K562 (cell line): ENCODE data around the gene GPR50. TPM values are rescaled to one million over a fixed set of nuclear protein-coding genes. Genes with fewer than 3 reads are reported as not detected.

Experiments used
- ATAC-seq: fragments of 200-7000 bp; cut with Tn5 transposase; 3 replicates; pipeline ENCODE4 v1.9.1; 2020; ENCODE audit warnings: moderate library complexity
- BruUV-seq: library from RNA; stranded (reverse); fragments of 400-500 nt; replicated peaks from 2 replicates; lab custom pipeline; 2021; lab: Mats Ljungman, UMichigan
- CTCF ChIA-PET: fragments of 300-600 bp; formaldehyde crosslinking; extraction: SDS; loops from one replicate; lab custom pipeline; 2021; ENCODE audit warnings: low intra/inter-chr PET ratio; lab: Yijun Ruan, JAX
- POLR2A ChIA-PET: fragments of 300-600, 350-650 bp; sonication (Branson Sonifier 250); formaldehyde crosslinking; extraction: SDS; loops from one replicate; lab custom pipeline; 2021; ENCODE audit warnings: antibody characterized with exemption, inconsistent platforms; lab: Yijun Ruan, JAX
- DNase-seq, 4 experiments: peaks; one replicate each; pipeline versions ENCODE4 v3.0.0 to v3.0.0-alpha.2; 2011 to 2018; ENCODE audit warnings: low spot score in 3 of 4, mixed read lengths in 3 of 4; ENCODE audit errors: extremely low read depth in 1 of 4
- FAIRE-seq: peaks from 2 replicates; lab custom pipeline; 2011; peaks lifted over from hg19 to GRCh38; lab: Jason Lieb, UNC
- H2AFZ ChIP-seq: 2 replicates; pipeline ENCODE4 v1.6.0; 2011; ENCODE audit warnings: low read depth, low read length, control low read depth, inconsistent platforms
- H3K27ac ChIP-seq: fragments of 200-600 bp; 3 replicates; pipeline ENCODE4 v1.8.0; 2011; ENCODE audit warnings: low read depth, mild to moderate bottlenecking, control low read depth, inconsistent platforms, low read length, moderate library complexity, mixed read lengths; ENCODE audit errors: extremely low read depth
- H3K27me3 ChIP-seq, 2 experiments: fragments of 300-600 bp in 1 of 2; 2 replicates in 1 of 2; 3 replicates in 1 of 2; pipeline versions ENCODE4 v1.6.0 to v1.8.0; 2011; ENCODE audit warnings: inconsistent platforms in 2 of 2, low read length in 2 of 2, mild to moderate bottlenecking in 1 of 2, mixed read lengths in 1 of 2, moderate library complexity in 1 of 2; ENCODE audit not compliant: control insufficient read depth in 2 of 2, insufficient read depth in 2 of 2
- H3K36me3 ChIP-seq: fragments of 300-600 bp; 3 replicates; pipeline ENCODE4 v1.8.0; 2011; ENCODE audit warnings: mild to moderate bottlenecking, low read length, inconsistent platforms; ENCODE audit not compliant: control insufficient read depth, insufficient read depth
- H3K4me1 ChIP-seq, 2 experiments: fragments of 200-600 bp in 1 of 2; replicated peaks in 1 of 2; 2 replicates in 1 of 2; 3 replicates in 1 of 2; pipeline versions ENCODE4 v1.5.1 to v1.8.0; 2011; ENCODE audit warnings: inconsistent platforms in 2 of 2, low read length in 2 of 2, mild to moderate bottlenecking in 1 of 2, mixed read lengths in 1 of 2, moderate library complexity in 1 of 2; ENCODE audit not compliant: control insufficient read depth in 2 of 2, insufficient read depth in 2 of 2
- H3K4me2 ChIP-seq: 2 replicates; pipeline ENCODE4 v1.6.1; 2011; ENCODE audit warnings: low read length, control low read depth, inconsistent platforms, mixed read lengths; ENCODE audit not compliant: insufficient read depth
- H3K4me3 ChIP-seq: fragments of 200-600 bp; sonication (generic), shearing (Covaris generic); 2 replicates; pipeline ENCODE4 v1.5.1; 2016; ENCODE audit warnings: control low read depth, inconsistent platforms
- H3K79me2 ChIP-seq: fragments of 200-600 bp; 3 replicates; pipeline ENCODE4 v1.8.0; 2011; ENCODE audit warnings: low read length, inconsistent platforms; ENCODE audit not compliant: control insufficient read depth, insufficient read depth
- H3K9ac ChIP-seq, 2 experiments: 2 replicates each; pipeline versions ENCODE4 v1.6.0 to v1.6.1; 2011; ENCODE audit warnings: low read depth in 2 of 2, low read length in 2 of 2, control low read depth in 1 of 2, inconsistent platforms in 1 of 2, mild to moderate bottlenecking in 1 of 2, mixed read lengths in 1 of 2; ENCODE audit not compliant: insufficient read depth in 1 of 2
- H3K9me1 ChIP-seq: one replicate; pipeline ENCODE4 v1.6.0; 2011; ENCODE audit warnings: inconsistent platforms, mild to moderate bottlenecking, low read length, moderate library complexity; ENCODE audit not compliant: control insufficient read depth, insufficient read depth
- H3K9me3 ChIP-seq: replicated peaks from 2 replicates; pipeline ENCODE4 v1.5.1; 2011; ENCODE audit warnings: low read depth, low read length, inconsistent platforms; ENCODE audit not compliant: control insufficient read depth, insufficient read depth
- H4K20me1 ChIP-seq: replicated peaks from 2 replicates; pipeline ENCODE4 v1.6.1; 2011; ENCODE audit warnings: low read length, inconsistent platforms, mixed read lengths; ENCODE audit not compliant: control insufficient read depth, insufficient read depth
- CTCF ChIP-seq, 3 experiments: IDR thresholded peaks in 2 of 3; conservative IDR thresholded peaks in 1 of 3; 2 replicates each; pipeline ENCODE4 v1.5.1; 2011 to 2012; ENCODE audit warnings: low read length in 3 of 3, mild to moderate bottlenecking in 3 of 3, control low read depth in 2 of 3, improper control_type of control experiment in 1 of 3, inconsistent platforms in 1 of 3, low read depth in 1 of 3, mixed read lengths in 1 of 3, moderate library complexity in 1 of 3; ENCODE audit not compliant: insufficient read depth in 2 of 3
- POLR2B ChIP-seq: fragments of 450-650 bp; IDR thresholded peaks from 2 replicates; pipeline ENCODE4 v1.6.1; 2018; ENCODE audit warnings: low read depth; ENCODE audit not compliant: partially characterized antibody
- WGBS: fragments of 100-300 bp; shearing (Covaris generic); methylation state at CpG from one replicate; pipeline ENCODE4 v1.1.6; 2016; ENCODE audit warnings: low coverage, mixed read lengths; ENCODE audit not compliant: insufficient coverage; ENCODE audit errors: missing lambda C conversion rate; 5-methylcytosine and 5-hydroxymethylcytosine counted together
- in situ Hi-C: fragments of 300-500 bp; cut with MboI; formaldehyde crosslinking; loops from 4 replicates; pipeline ENCODE4 v1.15.0; 2018; ENCODE audit warnings: inconsistent platforms, mixed read lengths
- intact Hi-C: fragments of 100-400 bp; cut with micrococcal nuclease; formaldehyde crosslinking; loops from 2 replicates; pipeline ENCODE4 v1.14.2; 2022
- polyA plus RNA-seq, 8 experiments: library from polyadenylated mRNA; depleted of rRNA in 4 of 8; stranded (reverse) in 5 of 8; unstranded in 3 of 8; fragments of >200 nt; fragmentation: Nextera tagmentation in 2 of 8; fragmentation: Illumina TruSeq in 1 of 8; extraction: Ambion mirVana in 2 of 8; extraction: Trizol in 1 of 8; gene quantifications; 2 replicates each; pipeline versions ENCODE4 v1.2.1 to v1.2.3, GENCODE V29; 2011 to 2014; ENCODE audit warnings: inconsistent platforms in 1 of 8, missing spikeins in 1 of 8
- total RNA-seq, 7 experiments: library from RNA; depleted of rRNA in 6 of 7; stranded (reverse); fragments of >200 nt in 6 of 7; fragmentation: Illumina TruSeq in 2 of 7; extraction: Trizol in 2 of 7; gene quantifications; 2 replicates each; pipeline versions ENCODE4 v1.2.1 to v1.2.3, GENCODE V29; 2011 to 2021; ENCODE audit warnings: low replicate concordance in 1 of 7

GPR50 gene
- total and polyA plus RNA-seq, 9 of the 15 experiments (the other 6 are each of a cell fraction or from before 2014, with no cell fraction given) = 0.03 TPM; not detected in 8

GRCh38 chrX:151174581-151175282, 1.7 kb upstream of the GPR50 start:
- Histone ChIP-seq H3K4me2 (no peak overlapping the region), H3K36me3 (no peaks in the 10 kb centered on the region), H3K27me3 (peaks cover 4 to 41% of the 10 kb centered on the region in 2 experiments; a peak in 4 of 5 replicates), H3K9ac (no peak overlapping the region), H3K9me1 (no peaks in the 10 kb centered on the region), H2AFZ (no peak overlapping the region), H3K27ac (no peak overlapping the region), H3K4me3 (no peak overlapping the region), H3K9me3 (no peaks in the 10 kb centered on the region), H4K20me1 (no peaks in the 10 kb centered on the region), H3K79me2 (no peaks in the 10 kb centered on the region), H3K4me1 (peaks cover 0 to 10% of the 10 kb centered on the region in 2 experiments; a peak in 1 of 5 replicates)
- in situ Hi-C loops = loop anchor here (25.0 kb wide), 2 partner anchors 188 to 313 kb away; no protein-coding TSS in a partner anchor
- ATAC-seq = peak; percentile 69
- WGBS = 7% methylated on average over 27 of the region's 37 CpGs
- DNase-seq = peak in 2 of 4 experiments; percentile 14
- no peak for FAIRE-seq
- CTCF ChIA-PET = no interaction called here
- BruUV-seq = no TSS peak
- POLR2A ChIA-PET = no interaction called here
- intact Hi-C loops = no loop called here
- TF ChIP-seq POLR2B = no peak
- TF ChIP-seq CTCF (IDR thresholded peaks at IDR 0.05 in 2 of 3, conservative IDR thresholded peaks at IDR 0.05 in 1 of 3; ENCODE audit: insufficient read depth in 2 of 3, low read depth in 1 of 3, low read length in 3 of 3) = 0 out of 6 replicates have a peak, but pooled peaks of 1 of the 3 experiments have one; percentile 5
